ENCODE data around the gene PRKCB.

Gene PRKCB

GRCh38 chr16:23952128-23952970, 116.6 kb downstream of the PRKCB start:
- no peak for DNase-seq (ENCODE audit: low read depth, low spot score)
- no peak overlapping the region for H3K4me3 ChIP-seq (ENCODE audit: low read depth, low read length)
- ChIA-PET POLR2A (no interaction called here), CTCF (no interaction called here)
- TF ChIP-seq CTCF (IDR thresholded peaks at IDR 0.05; ENCODE audit: insufficient read depth, low read length, missing control alignments) = no peak

- DNase-seq (ENCODE audit: low read depth, low spot score) = no peak
- POLR2A ChIA-PET = no interaction called here
- TF ChIP-seq CTCF (IDR thresholded peaks at IDR 0.05; ENCODE audit: insufficient read depth, low read length, missing control alignments) = no peak
- CTCF ChIA-PET = no interaction called here
- no peak overlapping the region for H3K4me3 ChIP-seq (ENCODE audit: low read depth, low read length)
Observed at GRCh38 chr16:23952971-23953300, 117.2 kb downstream of the PRKCB start.

- no peak for DNase-seq (ENCODE audit: low read depth, low spot score)
- H3K4me3 ChIP-seq (ENCODE audit: low read depth, low read length) = no peak overlapping the region
- POLR2A ChIA-PET = no interaction called here
- CTCF ChIA-PET = no interaction called here
- TF ChIP-seq CTCF (IDR thresholded peaks at IDR 0.05; ENCODE audit: insufficient read depth, low read length, missing control alignments) = no peak
Observed at GRCh38 chr16:23953476-23953875, 117.7 kb downstream of the PRKCB start.

- ChIA-PET POLR2A (no interaction called here), CTCF (no interaction called here)
- DNase-seq (ENCODE audit: low read depth, low spot score) = no peak
- no peak overlapping the region for H3K4me3 ChIP-seq (ENCODE audit: low read depth, low read length)
- no peak for TF ChIP-seq CTCF (IDR thresholded peaks at IDR 0.05; ENCODE audit: insufficient read depth, low read length, missing control alignments)
Observed at GRCh38 chr16:23955088-23955487, 119.3 kb downstream of the PRKCB start.

- ChIA-PET POLR2A (no interaction called here), CTCF (no interaction called here)
- TF ChIP-seq CTCF (IDR thresholded peaks at IDR 0.05; ENCODE audit: insufficient read depth, low read length, missing control alignments) = no peak
- H3K4me3 ChIP-seq (ENCODE audit: low read depth, low read length) = no peak overlapping the region
- no peak for DNase-seq (ENCODE audit: low read depth, low spot score)
Observed at GRCh38 chr16:23957287-23957686, 121.5 kb downstream of the PRKCB start.

GRCh38 chr16:23959072-23959751, 123.4 kb downstream of the PRKCB start:
- CTCF ChIA-PET = no interaction called here
- no peak for DNase-seq (ENCODE audit: low read depth, low spot score)
- no peak for TF ChIP-seq CTCF (IDR thresholded peaks at IDR 0.05; ENCODE audit: insufficient read depth, low read length, missing control alignments)
- no peak overlapping the region for H3K4me3 ChIP-seq (ENCODE audit: low read depth, low read length)
- POLR2A ChIA-PET = no interaction called here

All from AG04449 (cell line).